Measurements from ENCODE around the gene ARG2. TPM values are rescaled to one million over a fixed set of nuclear protein-coding genes. Genes with fewer than 3 reads are reported as not detected.

Gene ARG2
- total RNA-seq, 4 donors from 2014 or later, result 13.2 to 125 (median 67.6) TPM

- TF ChIP-seq, protein P1, sequence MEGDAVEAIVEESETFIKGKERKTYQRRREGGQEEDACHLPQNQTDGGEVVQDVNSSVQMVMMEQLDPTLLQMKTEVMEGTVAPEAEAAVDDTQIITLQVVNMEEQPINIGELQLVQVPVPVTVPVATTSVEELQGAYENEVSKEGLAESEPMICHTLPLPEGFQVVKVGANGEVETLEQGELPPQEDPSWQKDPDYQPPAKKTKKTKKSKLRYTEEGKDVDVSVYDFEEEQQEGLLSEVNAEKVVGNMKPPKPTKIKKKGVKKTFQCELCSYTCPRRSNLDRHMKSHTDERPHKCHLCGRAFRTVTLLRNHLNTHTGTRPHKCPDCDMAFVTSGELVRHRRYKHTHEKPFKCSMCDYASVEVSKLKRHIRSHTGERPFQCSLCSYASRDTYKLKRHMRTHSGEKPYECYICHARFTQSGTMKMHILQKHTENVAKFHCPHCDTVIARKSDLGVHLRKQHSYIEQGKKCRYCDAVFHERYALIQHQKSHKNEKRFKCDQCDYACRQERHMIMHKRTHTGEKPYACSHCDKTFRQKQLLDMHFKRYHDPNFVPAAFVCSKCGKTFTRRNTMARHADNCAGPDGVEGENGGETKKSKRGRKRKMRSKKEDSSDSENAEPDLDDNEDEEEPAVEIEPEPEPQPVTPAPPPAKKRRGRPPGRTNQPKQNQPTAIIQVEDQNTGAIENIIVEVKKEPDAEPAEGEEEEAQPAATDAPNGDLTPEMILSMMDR (IDR thresholded peaks at IDR 0.05), result no peak
- no peak for TF ChIP-seq POLR2A (IDR thresholded peaks at IDR 0.05)
- no peaks in the 10 kb centered on the region for H3K27me3 ChIP-seq
- H3K9me3 ChIP-seq, result no peaks in the 10 kb centered on the region
- peaks cover 0 to 40% (median 0%) of the 10 kb centered on the region in 3 donors for H3K36me3 ChIP-seq
- no peak for DNase-seq
- no peaks in the 10 kb centered on the region for H3K4me1 ChIP-seq
- H3K27ac ChIP-seq, result no peak overlapping the region
- no peak overlapping the region for H3K4me3 ChIP-seq
Observed at GRCh38 chr14:67646131-67646530, 26.4 kb downstream of the ARG2 start.

- Histone ChIP-seq H3K27me3 (no peaks in the 10 kb centered on the region), H3K27ac (no peak overlapping the region), H3K4me1 (no peaks in the 10 kb centered on the region), H3K9me3 (no peaks in the 10 kb centered on the region), H3K36me3 (peaks cover 0 to 79% (median 0%) of the 10 kb centered on the region in 3 donors), H3K4me3 (no peak overlapping the region)
- no peak for DNase-seq
- TF ChIP-seq, protein P1 (IDR thresholded peaks at IDR 0.05), result no peak
- no peak for TF ChIP-seq POLR2A (IDR thresholded peaks at IDR 0.05)
Observed at GRCh38 chr14:67650151-67650550, 30.4 kb downstream of the ARG2 start.

DNA sequence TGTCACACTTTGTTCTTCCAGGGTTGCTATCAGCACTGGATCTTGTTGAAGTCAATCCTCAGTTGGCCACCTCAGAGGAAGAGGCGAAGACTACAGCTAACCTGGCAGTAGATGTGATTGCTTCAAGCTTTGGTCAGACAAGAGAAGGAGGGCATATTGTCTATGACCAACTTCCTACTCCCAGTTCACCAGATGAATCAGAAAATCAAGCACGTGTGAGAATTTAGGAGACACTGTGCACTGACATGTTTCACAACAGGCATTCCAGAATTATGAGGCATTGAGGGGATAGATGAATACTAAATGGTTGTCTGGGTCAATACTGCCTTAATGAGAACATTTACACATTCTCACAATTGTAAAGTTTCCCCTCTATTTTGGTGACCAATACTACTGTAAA, 31.0 kb downstream of the ARG2 start:
- Histone ChIP-seq H3K4me3 (no peak overlapping the region), H3K27ac (no peak overlapping the region), H3K9me3 (no peaks in the 10 kb centered on the region), H3K4me1 (no peaks in the 10 kb centered on the region), H3K36me3 (peaks cover 0 to 84% (median 0%) of the 10 kb centered on the region in 3 donors), H3K27me3 (no peaks in the 10 kb centered on the region)
- DNase-seq, result no peak
- TF ChIP-seq, protein P1 (IDR thresholded peaks at IDR 0.05), result no peak
- TF ChIP-seq POLR2A (IDR thresholded peaks at IDR 0.05), result no peak

DNA sequence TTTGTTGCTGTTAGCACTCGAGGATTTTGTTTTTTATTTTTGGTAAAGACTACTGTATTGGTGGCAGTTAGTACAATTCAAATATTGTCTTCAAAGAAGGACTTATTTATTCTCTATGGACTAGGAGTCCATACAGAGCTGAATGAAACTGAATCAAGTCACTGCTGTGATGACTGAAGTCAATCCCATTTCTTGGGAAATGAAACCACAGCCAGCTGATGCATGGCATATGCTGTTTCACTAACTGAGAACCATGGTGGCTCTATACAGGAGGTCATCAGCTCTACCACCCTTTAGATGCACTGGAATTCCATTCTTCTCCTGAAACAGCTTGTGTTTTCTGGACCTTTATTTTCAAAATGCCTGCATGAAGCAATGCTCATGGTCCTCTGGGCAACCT, 32.5 kb downstream of the ARG2 start:
- Histone ChIP-seq H3K4me1 (no peaks in the 10 kb centered on the region), H3K27me3 (no peaks in the 10 kb centered on the region), H3K27ac (no peak overlapping the region), H3K4me3 (no peak overlapping the region), H3K36me3 (peaks cover 0 to 86% (median 0%) of the 10 kb centered on the region in 3 donors), H3K9me3 (no peaks in the 10 kb centered on the region)
- TF ChIP-seq POLR2A (IDR thresholded peaks at IDR 0.05), result no peak
- TF ChIP-seq, protein P1 (IDR thresholded peaks at IDR 0.05), result no peak
- no peak for DNase-seq

DNA sequence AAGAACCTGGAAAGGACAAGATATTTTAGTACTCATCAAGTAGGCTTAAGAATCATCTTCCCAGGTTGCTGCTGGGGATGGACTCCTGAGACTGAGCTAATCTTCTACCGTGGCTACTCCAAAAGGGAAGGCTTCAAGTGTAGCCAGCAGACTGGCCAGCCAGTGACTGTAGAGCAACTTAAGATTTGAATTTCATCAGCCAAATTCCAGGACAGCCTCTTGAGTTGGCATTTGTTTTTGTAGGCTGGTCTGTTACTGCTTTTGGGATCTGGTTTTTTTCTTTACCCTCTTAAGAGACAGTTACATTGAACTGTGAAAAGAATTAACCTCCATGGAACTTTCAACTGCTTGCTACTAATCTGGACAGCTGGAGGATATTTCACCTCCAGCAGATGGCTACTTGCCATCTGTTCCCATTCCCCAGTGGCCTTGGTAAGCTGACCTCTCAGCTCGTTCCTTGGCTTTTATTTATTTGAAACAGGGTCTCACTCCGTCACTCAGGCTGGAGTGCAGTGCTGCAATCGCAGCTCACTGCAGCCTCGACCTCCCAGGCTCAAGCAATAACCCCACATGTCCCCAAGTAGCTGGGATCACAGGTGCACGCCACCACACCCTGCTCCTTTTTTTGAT, 34.0 kb downstream of the ARG2 start:
- Histone ChIP-seq H3K27ac (no peak overlapping the region), H3K9me3 (no peaks in the 10 kb centered on the region), H3K36me3 (peaks cover 0 to 99% (median 0%) of the 10 kb centered on the region in 3 donors), H3K4me3 (no peak overlapping the region), H3K27me3 (no peaks in the 10 kb centered on the region), H3K4me1 (no peaks in the 10 kb centered on the region)
- TF ChIP-seq, protein P1 (IDR thresholded peaks at IDR 0.05), result no peak
- no peak for TF ChIP-seq POLR2A (IDR thresholded peaks at IDR 0.05)
- no peak for DNase-seq

Measured in Peyer's patch (tissue), 4 donors.